ENCODE measurements around the gene MYL2.
A peak's percentile ranks its signal among the peaks of the same experiment; 100 is the strongest.
"Not testable (repeated sequence)": the region's sequence is repeated elsewhere in the genome, so short reads cannot be mapped to it uniquely, and the experiment has no call there.

MYL2 gene, protein sequence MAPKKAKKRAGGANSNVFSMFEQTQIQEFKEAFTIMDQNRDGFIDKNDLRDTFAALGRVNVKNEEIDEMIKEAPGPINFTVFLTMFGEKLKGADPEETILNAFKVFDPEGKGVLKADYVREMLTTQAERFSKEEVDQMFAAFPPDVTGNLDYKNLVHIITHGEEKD

GRCh38 chr12:110920324-110920910, at the start of gene MYL2:
Gene MYL2 (minus strand): TSS chr12:110920579. CDS start chr12:110920529, 50 bp downstream.
- no peak for DNase-seq (ENCODE audit: low spot score)

DNA sequence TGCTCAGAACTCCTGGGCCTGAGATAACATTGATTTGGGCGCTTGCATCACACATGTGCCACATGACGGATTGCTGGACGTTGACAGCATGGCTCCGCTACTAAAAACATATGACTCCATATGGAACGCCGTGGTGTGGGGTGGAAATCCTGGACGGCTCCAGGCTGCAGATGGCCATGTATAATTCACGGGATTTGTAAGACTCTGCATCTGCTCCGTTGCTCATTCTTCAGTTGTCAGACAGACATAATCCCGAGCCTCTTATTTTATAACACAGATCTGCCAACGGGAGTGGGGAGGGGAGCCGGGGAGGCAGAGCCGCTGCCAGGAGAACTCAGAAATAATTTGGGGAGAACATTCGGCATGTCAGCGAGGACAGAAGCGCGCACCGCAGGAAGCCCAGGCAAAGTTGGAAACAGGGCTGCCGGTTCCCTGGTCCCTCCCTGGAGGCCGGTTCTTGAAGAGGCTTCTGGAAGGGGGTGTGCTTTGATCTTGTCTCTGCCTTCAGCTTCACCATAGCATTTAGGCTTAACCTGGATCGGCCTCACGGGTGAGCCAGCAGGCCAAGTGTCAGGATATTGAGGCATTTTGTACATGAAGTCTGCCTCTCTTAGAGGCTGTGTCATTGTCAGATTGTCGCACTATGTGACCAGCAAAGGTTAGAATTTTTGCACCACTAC, 45.8 kb upstream of the MYL2 start:
- DNase-seq (ENCODE audit: low spot score), result peak; percentile 4

DNA sequence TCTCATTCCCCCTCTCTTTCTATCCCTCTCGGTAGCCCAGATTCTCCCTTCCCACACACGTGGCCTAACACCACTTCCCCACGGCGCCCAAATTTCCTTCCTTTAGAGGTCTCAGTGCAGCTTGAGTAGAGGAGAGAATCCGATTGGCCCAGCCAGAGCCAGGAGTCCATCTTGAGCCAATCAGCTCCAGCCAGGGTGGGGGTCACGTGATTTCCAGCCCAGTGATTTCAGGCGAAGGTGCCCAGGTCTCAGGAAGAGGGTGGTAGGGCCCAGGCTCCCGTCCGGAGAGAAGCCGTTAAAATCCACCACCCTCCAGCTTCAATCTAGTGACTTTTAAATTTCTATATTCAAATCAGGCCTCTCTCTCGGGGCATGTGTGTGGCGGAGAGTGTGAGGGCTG, 45.2 kb upstream of the MYL2 start:
- no peak for DNase-seq (ENCODE audit: low spot score)

DNA sequence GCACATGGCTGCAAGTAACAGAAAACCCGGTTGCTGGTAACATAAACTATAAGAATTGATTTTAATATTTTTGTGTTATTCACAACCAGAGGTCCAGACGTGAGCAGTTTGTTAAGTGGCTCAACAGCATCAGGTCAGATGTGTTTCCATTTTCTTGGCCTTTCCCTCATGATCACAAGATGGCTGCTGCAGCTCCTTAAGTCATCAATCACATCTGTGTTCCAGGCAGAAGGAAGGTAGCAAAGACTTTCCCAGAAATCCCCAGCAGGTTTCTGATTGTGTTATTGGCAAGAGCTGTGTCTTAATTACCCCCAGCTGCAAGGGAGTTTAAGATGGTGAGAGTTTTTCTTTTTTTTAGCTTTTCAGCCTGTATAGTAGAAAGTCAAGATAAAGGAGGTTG, 40.4 kb upstream of the MYL2 start:
- no peak for DNase-seq (ENCODE audit: low spot score)

DNA sequence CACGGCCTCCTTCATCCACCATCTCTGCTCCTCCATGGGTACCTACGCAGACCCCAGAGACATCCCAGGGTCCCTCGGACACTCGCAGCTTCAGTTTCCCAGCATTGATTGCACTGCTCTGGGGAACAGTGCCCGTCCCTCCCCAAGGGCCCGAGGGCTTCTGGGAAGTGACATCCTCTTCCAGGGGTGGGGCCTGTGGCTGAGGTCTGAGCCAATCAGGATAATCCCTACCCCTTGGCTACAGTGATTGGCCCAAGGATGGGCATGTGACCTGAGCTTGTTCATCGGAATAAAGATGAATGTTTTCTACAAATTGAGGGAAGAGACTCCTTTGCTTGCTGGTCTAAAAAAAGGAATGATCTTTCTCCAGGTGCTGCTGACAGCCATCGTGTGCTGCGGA, 37.3 kb upstream of the MYL2 start:
- DNase-seq (ENCODE audit: low spot score), result no peak

- DNase-seq (ENCODE audit: low spot score), result no peak
Observed at GRCh38 chr12:110957159-110957558, 36.8 kb upstream of the MYL2 start.

GRCh38 chr12:110950867-110951266, 30.5 kb upstream of the MYL2 start:
- DNase-seq (ENCODE audit: low spot score), result not testable (repeated sequence)

- not testable (repeated sequence) for DNase-seq (ENCODE audit: low spot score)
Observed at GRCh38 chr12:110950466-110950865, 30.1 kb upstream of the MYL2 start.

GRCh38 chr12:110948041-110948440, 27.7 kb upstream of the MYL2 start:
- no peak for DNase-seq (ENCODE audit: low spot score)

DNA sequence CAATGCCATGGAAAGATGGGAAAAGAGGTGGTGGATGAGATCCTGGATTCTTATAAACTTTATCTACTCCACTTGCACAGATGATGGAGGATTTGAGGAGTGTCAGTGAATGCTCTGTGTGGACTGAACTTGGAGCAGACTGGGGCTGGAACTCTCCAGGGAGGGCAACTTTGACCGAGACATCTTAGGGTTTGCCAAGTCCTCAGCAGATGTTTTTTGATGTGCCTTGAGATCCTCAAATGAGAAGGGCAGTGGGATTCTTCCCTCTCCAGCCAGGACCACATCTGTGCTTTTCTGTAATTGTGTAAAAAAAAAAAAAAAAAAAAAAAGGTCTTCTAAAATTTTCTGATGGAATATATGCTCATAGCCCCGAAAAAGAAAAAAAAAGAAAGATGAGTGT, 23.0 kb upstream of the MYL2 start:
- DNase-seq (ENCODE audit: low spot score), result no peak

GRCh38 chr12:110941391-110941790, 21.0 kb upstream of the MYL2 start:
- no peak for DNase-seq (ENCODE audit: low spot score)

- no peak for DNase-seq (ENCODE audit: low spot score)
Observed at GRCh38 chr12:110940933-110941332, 20.6 kb upstream of the MYL2 start.

DNA sequence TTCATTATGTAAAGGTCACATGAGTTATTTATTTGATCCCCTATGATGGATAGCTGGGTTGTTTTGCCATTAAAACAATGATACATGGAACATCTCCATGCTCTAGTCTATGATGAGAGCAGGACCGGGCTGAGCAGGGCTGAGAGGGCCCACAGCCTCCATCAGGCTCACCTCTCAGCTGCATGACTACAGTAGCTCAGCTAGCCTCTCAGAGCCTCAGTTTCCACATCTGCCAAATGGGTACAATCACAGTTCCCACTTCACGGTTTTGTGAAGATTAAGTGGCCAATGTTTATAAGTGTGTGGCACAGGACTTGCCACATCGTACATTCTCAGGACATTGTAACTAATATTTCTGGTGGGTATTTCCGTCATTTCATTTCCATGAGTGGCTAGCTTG, 19.9 kb upstream of the MYL2 start:
- DNase-seq (ENCODE audit: low spot score), result no peak

- DNase-seq (ENCODE audit: low spot score), result peak; percentile 60
Observed at GRCh38 chr12:110937104-110937641, 16.8 kb upstream of the MYL2 start.

GRCh38 chr12:110936367-110937103, 16.2 kb upstream of the MYL2 start:
- DNase-seq (ENCODE audit: low spot score), result no peak

DNA sequence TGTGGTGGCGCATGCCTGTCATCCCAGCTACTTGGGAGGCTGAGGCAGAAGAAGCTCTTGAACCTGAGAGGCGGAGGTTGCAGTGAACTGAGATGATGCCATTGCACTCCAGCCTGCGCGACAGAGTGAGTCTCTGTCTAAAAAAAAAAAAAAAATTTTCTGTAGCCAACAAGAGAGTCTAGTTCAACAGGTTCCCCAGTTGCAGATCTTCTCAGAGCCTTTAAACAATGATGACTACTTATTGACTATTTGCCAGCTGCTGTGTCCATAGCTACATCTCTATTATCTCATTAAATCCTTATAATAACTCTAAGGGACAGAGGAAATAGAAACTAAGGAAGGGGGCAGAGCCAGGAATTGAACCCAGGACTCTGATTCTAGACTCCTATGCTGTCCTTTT, 15.2 kb upstream of the MYL2 start:
- no peak for DNase-seq (ENCODE audit: low spot score)

DNA sequence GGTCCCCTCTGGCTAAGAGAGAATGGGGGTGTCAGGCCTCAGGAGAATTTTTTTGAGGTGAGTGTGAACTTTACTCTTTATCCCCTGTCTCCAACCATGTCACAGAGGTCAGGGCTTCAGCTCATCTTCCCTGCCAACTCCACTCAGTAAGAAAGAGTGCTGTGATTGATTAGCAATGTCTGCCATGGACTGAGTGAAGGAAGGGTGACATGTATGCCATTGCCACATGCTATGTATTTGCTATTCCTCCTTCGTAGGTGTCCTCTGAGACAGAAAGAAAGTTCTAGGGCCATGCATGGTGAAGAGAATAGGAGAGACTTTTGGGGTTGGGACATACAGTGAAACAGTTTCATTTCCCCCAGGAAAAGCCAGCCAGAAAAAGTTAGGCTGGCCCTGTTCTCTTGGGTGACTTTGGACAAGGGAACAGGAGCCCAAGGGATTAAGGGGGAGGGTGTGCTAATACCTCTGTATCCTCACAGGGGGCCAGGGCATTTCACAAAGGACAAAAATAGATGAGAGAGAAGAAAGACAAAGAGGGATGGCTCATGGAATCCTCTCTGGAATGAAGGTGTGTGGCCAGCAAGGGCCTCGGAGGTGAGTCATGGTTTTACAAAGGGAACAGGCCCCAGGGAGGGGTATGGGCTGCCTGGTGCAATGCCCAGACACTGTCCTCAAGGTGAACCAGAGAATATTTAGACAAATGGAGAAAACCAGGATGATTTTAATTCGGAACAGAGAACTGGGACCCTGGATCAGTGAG, 13.9 kb upstream of the MYL2 start:
- no peak for DNase-seq (ENCODE audit: low spot score)

- DNase-seq (ENCODE audit: low spot score), result no peak
Observed at GRCh38 chr12:110933326-110933974, 13.1 kb upstream of the MYL2 start.

- DNase-seq (ENCODE audit: low spot score), result no peak
Observed at GRCh38 chr12:110932046-110932445, 11.7 kb upstream of the MYL2 start.

DNA sequence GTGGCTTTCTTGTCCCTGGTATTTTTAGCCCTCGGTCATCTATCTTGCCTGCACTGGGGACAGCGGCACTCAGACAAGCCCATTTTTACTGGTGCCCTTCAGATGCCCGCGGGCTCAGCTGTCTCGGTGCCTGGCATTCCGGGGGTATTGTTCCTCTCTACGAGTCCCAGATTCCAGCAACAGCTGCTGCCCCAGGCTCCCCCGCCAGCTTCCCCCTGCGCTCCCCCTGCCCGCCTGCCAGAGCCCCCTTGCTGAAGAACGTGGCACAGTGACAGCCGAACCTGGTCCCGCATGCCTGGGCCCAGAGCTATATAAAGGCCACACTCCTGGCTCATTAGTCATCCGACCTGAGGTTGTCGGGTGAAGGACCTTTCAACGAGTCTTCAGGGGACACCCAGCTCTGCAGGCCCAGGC, 10.9 kb upstream of the MYL2 start:
- DNase-seq (ENCODE audit: low spot score), result no peak

Data from Ammon's horn (tissue), 1 donor.